Measurements from ENCODE around the gene GXYLT1.
"Not testable (repeated sequence)": the region's sequence is repeated elsewhere in the genome, so short reads cannot be mapped to it uniquely, and the experiment has no call there.

Gene GXYLT1

GRCh38 chr12:42091769-42092168, 52.9 kb downstream of the GXYLT1 start:
- DNase-seq = no peak

GRCh38 chr12:42090899-42091298, 53.8 kb downstream of the GXYLT1 start:
- DNase-seq = no peak

GRCh38 chr12:42086031-42086430, 58.6 kb downstream of the GXYLT1 start:
- DNase-seq = no peak

- DNase-seq = no peak
Measured at GRCh38 chr12:42085594-42085993, 59.1 kb downstream of the GXYLT1 start.

- no peak for DNase-seq
Measured at GRCh38 chr12:42084522-42084921, 60.2 kb downstream of the GXYLT1 start.

DNA sequence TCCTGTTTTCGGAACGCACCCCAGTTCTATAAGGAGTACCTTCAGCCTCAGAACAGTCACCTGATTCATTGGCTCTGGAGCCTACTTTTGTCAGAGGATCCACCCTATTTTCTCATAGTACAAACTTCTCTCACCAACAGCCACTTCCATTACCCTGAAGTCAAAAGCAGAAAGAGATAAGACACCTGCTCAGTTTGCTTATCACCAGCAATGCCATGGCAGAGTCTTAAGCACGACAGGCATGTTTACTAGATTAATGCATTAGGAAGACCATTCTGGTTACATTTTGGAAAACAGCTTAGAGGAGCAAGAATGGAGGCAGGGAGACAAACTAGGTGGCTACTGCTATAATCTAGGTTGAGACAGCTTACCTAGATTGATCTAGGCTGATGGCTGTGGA, 67.7 kb downstream of the GXYLT1 start:
- DNase-seq = no peak

- DNase-seq = no peak
Measured at GRCh38 chr12:42070036-42070435, 74.6 kb downstream of the GXYLT1 start.

GRCh38 chr12:42059127-42059526, 85.5 kb downstream of the GXYLT1 start:
- DNase-seq = no peak

- no peak for DNase-seq
Measured at GRCh38 chr12:42056130-42056529, 88.5 kb downstream of the GXYLT1 start.

- DNase-seq = no peak
Measured at GRCh38 chr12:42053456-42053855, 91.2 kb downstream of the GXYLT1 start.

DNA sequence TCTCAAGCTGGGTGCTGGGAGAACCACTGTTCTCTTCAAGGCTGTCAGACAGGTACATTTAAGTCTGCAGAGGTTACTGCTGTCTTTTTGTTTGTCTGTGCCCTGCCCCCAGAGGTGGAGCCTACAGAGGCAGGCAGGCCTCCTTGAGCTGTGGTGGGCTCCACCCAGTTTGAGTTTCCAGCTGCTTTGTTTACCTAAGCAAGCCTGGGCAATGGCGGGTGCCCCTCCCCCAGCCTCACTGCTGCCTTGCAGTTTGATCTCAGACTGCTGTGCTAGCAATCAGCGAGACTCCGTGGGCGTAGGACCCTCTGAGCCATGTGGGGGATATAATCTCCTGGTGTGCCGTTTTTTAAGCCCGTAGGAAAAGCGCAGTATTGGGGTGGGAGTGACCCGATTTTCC, 95.7 kb downstream of the GXYLT1 start:
- DNase-seq = not testable (repeated sequence)

GRCh38 chr12:42039577-42039976, 105.1 kb downstream of the GXYLT1 start:
- no peak for DNase-seq

GRCh38 chr12:42039176-42039575, 105.5 kb downstream of the GXYLT1 start:
- no peak for DNase-seq

DNA sequence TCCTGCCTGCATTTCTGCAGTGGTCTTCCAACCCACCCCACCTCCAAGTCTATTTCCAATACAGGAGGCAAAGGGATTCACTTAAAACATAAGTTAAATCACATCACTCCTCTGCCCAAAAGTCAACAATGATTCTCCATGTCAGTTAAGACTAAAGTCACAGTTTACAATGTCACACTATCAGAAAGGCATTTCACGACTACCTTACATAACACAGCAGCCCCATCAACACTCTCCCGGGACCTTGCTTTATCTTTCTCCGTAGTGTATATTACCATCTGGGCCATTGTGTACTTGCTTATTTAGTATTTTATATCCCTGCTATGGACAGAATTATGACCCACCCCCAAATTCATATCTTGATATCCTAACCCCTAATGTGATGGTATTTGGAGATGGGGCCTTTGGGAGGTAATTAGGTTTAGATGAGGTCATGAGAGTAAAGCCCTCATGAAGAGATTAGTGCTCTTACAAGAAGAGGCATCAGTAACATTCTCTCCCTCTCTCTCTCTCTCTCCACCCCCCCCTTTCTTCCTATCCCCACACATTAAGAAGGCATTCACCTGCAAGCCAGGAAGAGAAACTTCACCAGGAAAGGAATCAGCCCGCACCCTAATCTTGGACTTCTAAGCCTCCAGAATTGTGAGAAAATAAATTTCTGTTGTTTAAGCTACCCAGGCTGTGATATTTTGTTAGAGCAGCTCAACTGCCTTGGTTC, 112.7 kb downstream of the GXYLT1 start:
- DNase-seq = no peak
